ENCODE data around the gene POU2F2.

DNA sequence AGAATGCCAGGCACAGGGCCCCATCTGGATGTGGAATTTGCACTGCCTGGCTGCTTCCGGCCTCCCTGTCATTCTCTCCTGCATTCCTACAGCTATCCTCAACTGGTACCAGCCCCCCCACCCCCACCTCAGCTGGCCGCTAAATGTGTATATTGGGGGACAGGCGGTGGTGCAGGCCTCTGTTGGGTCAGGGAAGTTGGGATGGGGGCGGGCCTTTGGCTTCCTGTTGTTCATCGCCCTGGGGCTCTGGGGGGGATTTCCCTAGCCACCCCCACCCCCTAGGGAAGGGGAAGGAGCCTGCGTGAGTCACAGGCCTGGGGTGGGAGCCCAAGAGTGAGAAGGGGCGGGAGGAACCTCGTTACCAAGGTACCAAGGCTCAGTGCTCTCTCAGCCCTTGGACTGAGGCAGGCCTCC lies 10.6 kb downstream of the POU2F2 start:
- TF ChIP-seq, protein P1, sequence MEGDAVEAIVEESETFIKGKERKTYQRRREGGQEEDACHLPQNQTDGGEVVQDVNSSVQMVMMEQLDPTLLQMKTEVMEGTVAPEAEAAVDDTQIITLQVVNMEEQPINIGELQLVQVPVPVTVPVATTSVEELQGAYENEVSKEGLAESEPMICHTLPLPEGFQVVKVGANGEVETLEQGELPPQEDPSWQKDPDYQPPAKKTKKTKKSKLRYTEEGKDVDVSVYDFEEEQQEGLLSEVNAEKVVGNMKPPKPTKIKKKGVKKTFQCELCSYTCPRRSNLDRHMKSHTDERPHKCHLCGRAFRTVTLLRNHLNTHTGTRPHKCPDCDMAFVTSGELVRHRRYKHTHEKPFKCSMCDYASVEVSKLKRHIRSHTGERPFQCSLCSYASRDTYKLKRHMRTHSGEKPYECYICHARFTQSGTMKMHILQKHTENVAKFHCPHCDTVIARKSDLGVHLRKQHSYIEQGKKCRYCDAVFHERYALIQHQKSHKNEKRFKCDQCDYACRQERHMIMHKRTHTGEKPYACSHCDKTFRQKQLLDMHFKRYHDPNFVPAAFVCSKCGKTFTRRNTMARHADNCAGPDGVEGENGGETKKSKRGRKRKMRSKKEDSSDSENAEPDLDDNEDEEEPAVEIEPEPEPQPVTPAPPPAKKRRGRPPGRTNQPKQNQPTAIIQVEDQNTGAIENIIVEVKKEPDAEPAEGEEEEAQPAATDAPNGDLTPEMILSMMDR (IDR thresholded peaks at IDR 0.05; ENCODE audit: extremely low read depth in 1 of 2, insufficient read depth in 1 of 2, low read depth in 1 of 2, low read length in 2 of 2): no peak
- peak; percentile 64 for TF ChIP-seq POLR2AphosphoS5 (IDR thresholded peaks at IDR 0.05; ENCODE audit: insufficient read depth, low read depth, low read length)
